Activated B cell treated with CpG ODN at 0.5 μM for 24 hours (primary cell): ENCODE data around the gene RC3H1. TPM values are rescaled to one million over a fixed set of nuclear protein-coding genes. Genes with fewer than 3 reads are reported as not detected.

Source experiments
- ATAC-seq: fragments of 200-7000 bp; cut with Tn5 transposase; one replicate; pipeline ENCODE4 v1.10.0; 2021; ENCODE audit warnings: low read depth, mild to moderate bottlenecking, moderate library complexity
- CTCF ChIA-PET: fragments of 350-600 bp; sonication (Branson Sonifier 250); formaldehyde crosslinking; loops from one replicate; lab custom pipeline; 2021; ENCODE audit warnings: antibody characterized with exemption; lab: Charles Lee
- POLR2A ChIA-PET: fragments of 350-600 bp; sonication (Branson Sonifier 250); formaldehyde crosslinking; loops from one replicate; lab custom pipeline; 2021; ENCODE audit warnings: antibody characterized with exemption; lab: Charles Lee
- DNase-seq: peaks from one replicate; pipeline ENCODE4 v3.0.0; 2022
- H3K27ac Mint-ChIP-seq: one replicate; pipeline ENCODE4 v1.8.0; 2020; ENCODE audit warnings: mixed read lengths
- H3K27me3 Mint-ChIP-seq: one replicate; pipeline ENCODE4 v1.8.0; 2021; ENCODE audit warnings: mixed read lengths
- H3K36me3 Mint-ChIP-seq: one replicate; pipeline ENCODE4 v1.8.0; 2021; ENCODE audit warnings: low read depth, mixed read lengths
- H3K4me1 Mint-ChIP-seq: one replicate; pipeline ENCODE4 v1.8.0; 2021; ENCODE audit warnings: mixed read lengths
- H3K4me3 Mint-ChIP-seq: one replicate; pipeline ENCODE4 v1.8.0; 2020; ENCODE audit warnings: mild to moderate bottlenecking, mixed read lengths
- H3K9me3 Mint-ChIP-seq: one replicate; pipeline ENCODE4 v1.8.0; 2020; ENCODE audit warnings: mixed read lengths
- intact Hi-C: fragments of 100-400 bp; cut with micrococcal nuclease; formaldehyde crosslinking; loops from one replicate; pipeline ENCODE4 v1.15.1; 2024
- total RNA-seq: library from RNA; stranded (reverse); gene quantifications from 2 replicates; pipeline ENCODE4 v1.2.3, GENCODE V29; 2022
- TF ChIP-seq, protein P1 (sequence below): fragments of 200-600 bp; IDR thresholded peaks from one replicate; pipeline ENCODE4 v1.8.0; 2022; ENCODE audit warnings: antibody characterized with exemption, mild to moderate bottlenecking

Gene RC3H1
- total RNA-seq, 1 donor from 2014 or later: 55.6 TPM

DNA sequence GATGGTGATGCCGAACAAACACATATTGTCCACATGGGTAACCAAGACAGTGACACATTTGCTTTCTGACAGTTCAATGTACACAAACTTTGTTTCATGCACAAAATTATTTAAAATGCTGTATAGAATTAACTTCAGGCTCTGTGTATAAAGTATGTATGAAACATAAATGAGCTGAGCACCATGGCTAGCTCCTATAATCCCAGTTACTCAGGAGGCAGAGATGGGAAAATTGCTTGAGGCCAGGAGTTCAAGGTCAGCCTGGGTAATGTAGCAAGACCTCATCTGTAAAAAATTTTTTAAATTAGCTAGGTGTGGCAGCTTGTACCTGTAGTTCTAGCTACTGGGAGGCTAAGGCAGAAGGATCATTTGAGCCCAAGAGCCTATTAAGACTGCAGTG lies 19.2 kb upstream of the RC3H1 start:
- no peaks in the 10 kb centered on the region for H3K9me3 Mint-ChIP-seq
- ChIA-PET CTCF (no interaction called here), POLR2A (no interaction called here)
- TF ChIP-seq, protein P1, sequence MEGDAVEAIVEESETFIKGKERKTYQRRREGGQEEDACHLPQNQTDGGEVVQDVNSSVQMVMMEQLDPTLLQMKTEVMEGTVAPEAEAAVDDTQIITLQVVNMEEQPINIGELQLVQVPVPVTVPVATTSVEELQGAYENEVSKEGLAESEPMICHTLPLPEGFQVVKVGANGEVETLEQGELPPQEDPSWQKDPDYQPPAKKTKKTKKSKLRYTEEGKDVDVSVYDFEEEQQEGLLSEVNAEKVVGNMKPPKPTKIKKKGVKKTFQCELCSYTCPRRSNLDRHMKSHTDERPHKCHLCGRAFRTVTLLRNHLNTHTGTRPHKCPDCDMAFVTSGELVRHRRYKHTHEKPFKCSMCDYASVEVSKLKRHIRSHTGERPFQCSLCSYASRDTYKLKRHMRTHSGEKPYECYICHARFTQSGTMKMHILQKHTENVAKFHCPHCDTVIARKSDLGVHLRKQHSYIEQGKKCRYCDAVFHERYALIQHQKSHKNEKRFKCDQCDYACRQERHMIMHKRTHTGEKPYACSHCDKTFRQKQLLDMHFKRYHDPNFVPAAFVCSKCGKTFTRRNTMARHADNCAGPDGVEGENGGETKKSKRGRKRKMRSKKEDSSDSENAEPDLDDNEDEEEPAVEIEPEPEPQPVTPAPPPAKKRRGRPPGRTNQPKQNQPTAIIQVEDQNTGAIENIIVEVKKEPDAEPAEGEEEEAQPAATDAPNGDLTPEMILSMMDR: no peak
- no peak for DNase-seq
- H3K27me3 Mint-ChIP-seq: no peaks in the 10 kb centered on the region
- ATAC-seq: no peak
- no peaks in the 10 kb centered on the region for H3K4me1 Mint-ChIP-seq
- H3K4me3 Mint-ChIP-seq: no peak overlapping the region
- H3K36me3 Mint-ChIP-seq: no peaks in the 10 kb centered on the region
- no peak overlapping the region for H3K27ac Mint-ChIP-seq
- intact Hi-C loops: no loop called here

DNA sequence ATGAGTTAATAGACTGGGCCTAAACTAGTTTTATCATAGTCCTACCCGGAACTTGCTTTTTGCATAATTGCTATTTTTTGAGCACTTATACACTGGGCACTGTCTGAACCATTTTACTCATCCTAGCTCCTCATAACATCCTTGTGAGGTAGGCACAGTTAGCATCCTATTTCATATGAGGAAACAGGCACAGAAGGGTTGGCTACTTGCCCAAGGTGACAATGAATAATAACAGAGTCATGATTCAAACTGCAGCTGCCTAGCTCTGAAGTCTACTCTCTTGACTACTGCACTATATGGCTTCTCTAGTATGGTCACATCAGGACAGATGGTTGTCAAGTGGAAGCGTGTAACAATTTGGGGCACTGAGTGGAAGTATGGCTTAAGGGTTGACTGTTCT lies 18.2 kb upstream of the RC3H1 start:
- DNase-seq (no peak), ATAC-seq (no peak)
- Mint-ChIP-seq H3K27ac (no peak overlapping the region), H3K36me3 (no peaks in the 10 kb centered on the region), H3K4me3 (no peak overlapping the region), H3K27me3 (no peaks in the 10 kb centered on the region), H3K4me1 (no peaks in the 10 kb centered on the region), H3K9me3 (no peaks in the 10 kb centered on the region)
- TF ChIP-seq, protein P1: no peak
- CTCF ChIA-PET: no interaction called here
- intact Hi-C loops: no loop called here
- POLR2A ChIA-PET: no interaction called here

DNA sequence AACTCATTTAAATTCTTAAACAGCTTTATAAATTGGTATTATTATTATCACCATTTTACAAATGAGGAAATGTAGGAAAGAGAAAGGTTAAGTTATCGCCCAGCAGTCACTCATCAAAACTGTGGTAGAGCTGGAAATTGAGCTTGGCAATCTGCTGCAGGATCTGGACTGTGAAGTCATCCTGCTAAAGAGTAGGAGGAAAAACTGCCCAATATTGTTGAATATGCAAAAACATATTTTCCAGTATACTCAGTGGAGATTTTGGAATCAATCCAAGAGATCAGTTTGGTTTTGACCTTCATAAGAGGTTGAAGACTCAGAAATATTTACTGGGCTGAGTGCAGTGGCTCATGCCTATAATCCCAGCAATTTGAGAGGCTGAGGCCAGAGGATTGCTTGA lies 16.9 kb upstream of the RC3H1 start:
- ChIA-PET CTCF (no interaction called here), POLR2A (no interaction called here)
- Mint-ChIP-seq H3K9me3 (no peaks in the 10 kb centered on the region), H3K4me1 (no peaks in the 10 kb centered on the region), H3K36me3 (no peaks in the 10 kb centered on the region), H3K27ac (no peak overlapping the region), H3K27me3 (no peaks in the 10 kb centered on the region), H3K4me3 (no peak overlapping the region)
- TF ChIP-seq, protein P1: no peak
- intact Hi-C loops: no loop called here
- DNase-seq (no peak), ATAC-seq (no peak)

DNA sequence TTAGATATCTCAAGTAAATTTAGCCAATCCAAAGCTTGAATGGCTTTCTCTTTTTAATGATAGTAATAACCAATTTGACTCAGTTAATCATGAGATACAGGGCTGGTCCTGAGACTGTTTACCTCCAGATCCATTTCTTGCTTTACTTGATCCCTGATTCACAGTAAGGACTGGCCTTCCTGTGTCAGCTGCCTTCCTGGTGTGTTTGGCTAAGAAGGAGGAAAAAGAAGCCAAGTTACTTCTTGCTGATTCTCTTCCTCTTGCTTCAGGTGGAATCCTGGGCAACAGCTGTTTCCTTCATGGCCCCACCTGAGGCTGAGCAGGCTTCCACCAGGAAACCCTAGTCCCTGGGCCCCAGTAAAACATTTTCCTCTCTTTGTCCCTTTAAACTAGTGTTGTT lies 14.6 kb upstream of the RC3H1 start:
- H3K4me3 Mint-ChIP-seq: no peak overlapping the region
- H3K9me3 Mint-ChIP-seq: no peaks in the 10 kb centered on the region
- no peak for ATAC-seq
- TF ChIP-seq, protein P1: no peak
- ChIA-PET CTCF (no interaction called here), POLR2A (no interaction called here)
- no peaks in the 10 kb centered on the region for H3K27me3 Mint-ChIP-seq
- no peaks in the 10 kb centered on the region for H3K36me3 Mint-ChIP-seq
- DNase-seq: no peak
- intact Hi-C loops: no loop called here
- H3K27ac Mint-ChIP-seq: no peak overlapping the region
- no peaks in the 10 kb centered on the region for H3K4me1 Mint-ChIP-seq

DNA sequence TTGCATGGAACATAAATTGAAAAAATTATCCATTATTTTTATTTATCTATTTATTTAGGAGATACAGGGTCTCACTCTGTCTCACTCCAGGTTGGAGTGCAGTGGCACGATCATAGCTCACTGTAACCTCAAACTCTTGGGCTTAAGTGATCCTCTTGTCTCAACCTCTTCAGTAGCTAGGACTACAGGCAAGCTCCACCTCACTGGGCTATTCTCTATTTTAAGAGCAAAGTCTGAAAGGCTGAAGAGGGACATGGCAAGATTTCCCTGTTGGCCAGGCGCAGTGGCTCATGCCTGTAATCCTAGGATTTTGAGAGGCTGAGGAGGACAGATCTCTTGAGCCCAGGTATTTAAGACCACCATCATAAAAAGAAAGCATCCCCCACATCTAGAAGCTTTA lies 14.0 kb upstream of the RC3H1 start:
- intact Hi-C loops: no loop called here
- TF ChIP-seq, protein P1: no peak
- ATAC-seq (no peak), DNase-seq (no peak)
- Mint-ChIP-seq H3K4me1 (no peaks in the 10 kb centered on the region), H3K27ac (no peak overlapping the region), H3K27me3 (no peaks in the 10 kb centered on the region), H3K9me3 (no peaks in the 10 kb centered on the region), H3K4me3 (no peak overlapping the region), H3K36me3 (no peaks in the 10 kb centered on the region)
- POLR2A ChIA-PET: no interaction called here
- CTCF ChIA-PET: no interaction called here
